HG02870 (cell line): Measurements from ENCODE around the gene FHDC1.

Experiments used
- ATAC-seq: cut with Tn5 transposase; IDR thresholded peaks from one replicate; pipeline ENCODE4 v1.9.1; 2021; ENCODE audit warnings: mild to moderate bottlenecking, moderate library complexity; ENCODE audit not compliant: unreplicated experiment

The FHDC1 gene

GRCh38 chr4:152956650-152957436, 20.7 kb downstream of the FHDC1 start:
- no peak for ATAC-seq

- no peak for ATAC-seq
These were observed 21.5 kb downstream of the FHDC1 start for GRCh38 chr4:152957437-152958171.

- no peak for ATAC-seq
These were observed 23.0 kb downstream of the FHDC1 start for GRCh38 chr4:152959080-152959479.

- no peak for ATAC-seq
These were observed 24.0 kb downstream of the FHDC1 start for GRCh38 chr4:152960082-152960481.

GRCh38 chr4:152961014-152961772, 25.1 kb downstream of the FHDC1 start:
- ATAC-seq: no peak

GRCh38 chr4:152961773-152962115, 25.6 kb downstream of the FHDC1 start:
- ATAC-seq: no peak

- ATAC-seq: no peak
These were observed 26.0 kb downstream of the FHDC1 start for GRCh38 chr4:152962150-152962549.

- ATAC-seq: no peak
These were observed 28.2 kb downstream of the FHDC1 start for GRCh38 chr4:152964335-152964734.

- ATAC-seq: peak; percentile 58
These were observed 29.5 kb downstream of the FHDC1 start for GRCh38 chr4:152965611-152966010.

GRCh38 chr4:152967907-152968306, 31.8 kb downstream of the FHDC1 start:
- ATAC-seq: no peak

GRCh38 chr4:152968806-152969394, 32.8 kb downstream of the FHDC1 start:
- no peak for ATAC-seq

- no peak for ATAC-seq
These were observed 34.1 kb downstream of the FHDC1 start for GRCh38 chr4:152970102-152970820.

GRCh38 chr4:152971053-152971452, 34.9 kb downstream of the FHDC1 start:
- no peak for ATAC-seq

GRCh38 chr4:152972821-152973628, 36.9 kb downstream of the FHDC1 start:
- no peak for ATAC-seq

GRCh38 chr4:152973629-152974467, 37.7 kb downstream of the FHDC1 start:
- no peak for ATAC-seq

- ATAC-seq: no peak
These were observed 38.6 kb downstream of the FHDC1 start for GRCh38 chr4:152974468-152975379.

GRCh38 chr4:152975380-152976211, 39.5 kb downstream of the FHDC1 start:
- ATAC-seq: no peak
